Loucy (cell line): ENCODE measurements around the gene C6orf47.

Source experiments
- H2AFZ ChIP-seq: fragments of 200-600 bp; sonication (generic); 2 replicates; pipeline ENCODE4 v1.6.0; 2016; ENCODE audit warnings: antibody characterized with exemption, mild to moderate bottlenecking, low read length, moderate library complexity
- H3F3A ChIP-seq: fragments of 200-600 bp; 2 replicates; pipeline ENCODE4 v1.6.0; 2016; ENCODE audit warnings: antibody characterized with exemption, low read depth, mild to moderate bottlenecking
- H3K27me3 ChIP-seq: fragments of 200-600 bp; sonication (generic); 2 replicates; pipeline ENCODE4 v1.6.1; 2014; ENCODE audit warnings: low read length, mild to moderate bottlenecking; ENCODE audit not compliant: insufficient read depth, poor library complexity, severe bottlenecking
- H3K36me3 ChIP-seq: fragments of 200-600 bp; sonication (generic); 2 replicates; pipeline ENCODE4 v1.6.1; 2016; ENCODE audit warnings: low read length; ENCODE audit not compliant: insufficient read depth
- H3K4me1 ChIP-seq: fragments of 200-600 bp; sonication (generic); 2 replicates; pipeline ENCODE4 v1.5.1; 2014; ENCODE audit warnings: low read length, mild to moderate bottlenecking; ENCODE audit not compliant: insufficient read depth, poor library complexity, severe bottlenecking
- H3K4me2 ChIP-seq: fragments of 200-600 bp; sonication (generic); 2 replicates; pipeline ENCODE4 v1.6.0; 2014; ENCODE audit warnings: antibody characterized with exemption, low read length, low read depth, mild to moderate bottlenecking; ENCODE audit not compliant: poor library complexity, severe bottlenecking
- H3K4me3 ChIP-seq: fragments of 200-600 bp; sonication (generic); 2 replicates; pipeline ENCODE4 v1.5.1; 2014; ENCODE audit warnings: low read length, mild to moderate bottlenecking, mixed read lengths; ENCODE audit not compliant: poor library complexity, severe bottlenecking
- H3K79me2 ChIP-seq: fragments of 200-600 bp; sonication (generic); 2 replicates; pipeline ENCODE4 v1.6.1; 2014; ENCODE audit warnings: low read length; ENCODE audit not compliant: insufficient read depth
- H3K9ac ChIP-seq: fragments of 200-600 bp; sonication (generic); 2 replicates; pipeline ENCODE4 v1.6.0; 2014; ENCODE audit warnings: mild to moderate bottlenecking, low read depth, low read length, moderate library complexity; ENCODE audit not compliant: poor library complexity, severe bottlenecking
- H3K9me2 ChIP-seq: fragments of 200-600 bp; sonication (generic); replicated peaks from 2 replicates; pipeline ENCODE4 v1.6.1; 2016; ENCODE audit warnings: low read depth, low read length, mixed read lengths
- H3K9me3 ChIP-seq: fragments of 200-600 bp; sonication (generic); 2 replicates; pipeline ENCODE4 v1.6.1; 2014; ENCODE audit warnings: mild to moderate bottlenecking, antibody characterized with exemption, low read length, low read depth; ENCODE audit not compliant: insufficient read depth
- H4K20me1 ChIP-seq: fragments of 200-600 bp; sonication (generic); 2 replicates; pipeline ENCODE4 v1.6.0; 2014; ENCODE audit warnings: antibody characterized with exemption, low read length, mild to moderate bottlenecking; ENCODE audit not compliant: insufficient read depth, poor library complexity, severe bottlenecking
- CTCF ChIP-seq: fragments of 200-600 bp; sonication (generic); conservative IDR thresholded peaks from 2 replicates; pipeline ENCODE4 v1.5.1; 2014; ENCODE audit warnings: mild to moderate bottlenecking, antibody characterized with exemption, low read length
- EZH2phosphoT487 ChIP-seq: fragments of 200-600 bp; IDR thresholded peaks from 2 replicates; pipeline ENCODE4 v1.6.1; 2018; ENCODE audit warnings: antibody characterized with exemption, mild to moderate bottlenecking, moderate library complexity, borderline replicate concordance

Gene C6orf47

DNA sequence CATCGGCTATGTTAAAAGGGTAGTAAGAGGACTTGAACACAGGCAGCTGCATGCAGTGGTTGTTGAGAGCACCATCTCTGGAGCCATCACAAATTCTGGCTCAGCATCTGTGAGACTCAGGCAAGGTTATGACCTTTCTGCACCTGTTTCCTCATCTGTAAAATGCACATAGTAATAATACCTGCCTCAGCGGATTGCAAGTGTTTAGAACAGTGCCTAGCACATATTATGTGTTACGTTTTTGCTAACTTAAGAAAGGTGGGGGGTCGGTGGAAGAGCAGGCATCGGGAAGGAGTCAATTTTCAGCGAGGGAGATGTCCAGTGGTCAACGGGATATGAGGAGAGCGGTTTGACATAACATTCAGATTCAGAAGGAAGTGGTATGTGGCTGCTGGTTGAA, 17.4 kb upstream of the C6orf47 start:
- Histone ChIP-seq H2AFZ (no peak overlapping the region), H3K4me2 (no peak overlapping the region), H3K4me1 (peaks cover 8% of the 10 kb centered on the region)

GRCh38 chr6:31676904-31677303, 16.3 kb upstream of the C6orf47 start:
- Histone ChIP-seq H3K4me1 (peaks cover 8% of the 10 kb centered on the region), H3K79me2 (no peaks in the 10 kb centered on the region), H3K4me3 (no peak overlapping the region), H3K27me3 (no peaks in the 10 kb centered on the region), H3K9ac (no peak overlapping the region), H3K9me3 (no peaks in the 10 kb centered on the region), H2AFZ (no peak overlapping the region), H3F3A (no peaks in the 10 kb centered on the region), H3K4me2 (no peak overlapping the region), H3K9me2 (no peaks in the 10 kb centered on the region), H4K20me1 (no peaks in the 10 kb centered on the region), H3K36me3 (peaks cover 6% of the 10 kb centered on the region; the same call in 1 of the 2 replicates)
- no peak for TF ChIP-seq CTCF
- TF ChIP-seq EZH2phosphoT487, result no peak

More for the DNA sequence above, 17.4 kb upstream of the C6orf47 start:
- Histone ChIP-seq H3K79me2 (no peaks in the 10 kb centered on the region), H3K9ac (no peak overlapping the region), H3K36me3 (peaks cover 3% of the 10 kb centered on the region; the same call in 1 of the 2 replicates), H4K20me1 (no peaks in the 10 kb centered on the region), H3K4me3 (no peak overlapping the region), H3F3A (no peaks in the 10 kb centered on the region), H3K9me3 (no peaks in the 10 kb centered on the region), H3K27me3 (no peaks in the 10 kb centered on the region), H3K9me2 (no peaks in the 10 kb centered on the region)
- no peak for TF ChIP-seq EZH2phosphoT487
- TF ChIP-seq CTCF, result no peak

GRCh38 chr6:31676322-31676903, 15.8 kb upstream of the C6orf47 start:
- Histone ChIP-seq H3K36me3 (peaks cover 11% of the 10 kb centered on the region; the same call in 1 of the 2 replicates), H3K9ac (no peak overlapping the region), H3K4me1 (peaks cover 8% of the 10 kb centered on the region), H2AFZ (no peak overlapping the region), H3F3A (no peaks in the 10 kb centered on the region), H3K4me2 (no peak overlapping the region), H3K4me3 (no peak overlapping the region), H3K27me3 (no peaks in the 10 kb centered on the region), H3K79me2 (no peaks in the 10 kb centered on the region), H4K20me1 (no peaks in the 10 kb centered on the region), H3K9me3 (no peaks in the 10 kb centered on the region), H3K9me2 (no peaks in the 10 kb centered on the region)
- TF ChIP-seq EZH2phosphoT487 (no peak), CTCF (no peak)
